A673 (cell line): ENCODE results near the gene SNAP47. TPM values are rescaled to one million over a fixed set of nuclear protein-coding genes. Genes with fewer than 3 reads are reported as not detected.

Experiments used
- BruUV-seq: library from RNA; stranded (reverse); fragments of 400-500 nt; replicated peaks from 2 replicates; lab custom pipeline; 2021; lab: Mats Ljungman, UMichigan
- CTCF ChIA-PET: fragments of 300-600 bp; sonication (Branson Sonifier 250); formaldehyde crosslinking; loops from one replicate; lab custom pipeline; 2022; ENCODE audit warnings: antibody characterized with exemption; lab: Charles Lee
- POLR2A ChIA-PET: fragments of 300-600 bp; sonication (Branson Sonifier 250); formaldehyde crosslinking; loops from one replicate; lab custom pipeline; 2022; ENCODE audit warnings: antibody characterized with exemption; ENCODE audit not compliant: low non-redundant PET; lab: Charles Lee
- DNase-seq: peaks from one replicate; pipeline ENCODE4 v3.0.0-alpha.2; 2015; ENCODE audit warnings: low spot score
- H3K27ac ChIP-seq: fragments of 200-600 bp; sonication (generic); 2 replicates; pipeline ENCODE4 v1.5.1; 2016; ENCODE audit warnings: mixed run types, low read depth, mild to moderate bottlenecking, mixed read lengths, antibody characterized with exemption, low read length; ENCODE audit not compliant: poor library complexity, severe bottlenecking
- H3K27me3 ChIP-seq: fragments of 200-600 bp; sonication (generic); replicated peaks from 2 replicates; pipeline ENCODE4 v1.6.1; 2017; ENCODE audit warnings: mixed run types, low read depth, mild to moderate bottlenecking, mixed read lengths, antibody characterized with exemption, low read length; ENCODE audit not compliant: insufficient read depth, poor library complexity
- H3K36me3 ChIP-seq: fragments of 200-600 bp; sonication (generic); 2 replicates; pipeline ENCODE4 v1.6.1; 2016; ENCODE audit warnings: mixed run types, mild to moderate bottlenecking, mixed read lengths, antibody characterized with exemption, low read length; ENCODE audit not compliant: insufficient read depth, poor library complexity, severe bottlenecking
- H3K4me1 ChIP-seq: fragments of 200-600 bp; sonication (generic); 2 replicates; pipeline ENCODE4 v1.6.1; 2017; ENCODE audit warnings: mixed run types, mild to moderate bottlenecking, mixed read lengths, antibody characterized with exemption, low read length; ENCODE audit not compliant: insufficient read depth, poor library complexity, severe bottlenecking
- H3K4me3 ChIP-seq: fragments of 200-600 bp; sonication (generic); 2 replicates; pipeline ENCODE4 v1.5.1; 2016; ENCODE audit warnings: low read depth, mixed run types, mild to moderate bottlenecking, mixed read lengths, low read length; ENCODE audit not compliant: poor library complexity, severe bottlenecking
- H3K9me3 ChIP-seq: fragments of 200-600 bp; sonication (generic); 2 replicates; pipeline ENCODE4 v1.6.1; 2016; ENCODE audit warnings: mixed run types, low read depth, mild to moderate bottlenecking, mixed read lengths, antibody characterized with exemption, low read length; ENCODE audit not compliant: poor library complexity, severe bottlenecking
- CTCF ChIP-seq: fragments of 300-800, 200-600 bp; sonication (generic); conservative IDR thresholded peaks from 2 replicates; pipeline ENCODE4 v1.5.1; 2017; ENCODE audit warnings: low read depth, mild to moderate bottlenecking, antibody characterized with exemption, low read length, moderate library complexity, mixed read lengths
- EZH2 ChIP-seq: fragments of 200-600 bp; sonication (generic); IDR thresholded peaks from 2 replicates; pipeline ENCODE4 v1.6.1; 2017; ENCODE audit warnings: borderline replicate concordance, low read depth, mild to moderate bottlenecking, mixed read lengths, antibody characterized with exemption, low read length; ENCODE audit not compliant: poor library complexity, severe bottlenecking
- intact Hi-C: fragments of 100-400 bp; cut with micrococcal nuclease; formaldehyde crosslinking; loops from one replicate; pipeline ENCODE4 v1.10.0; 2022; ENCODE audit not compliant: unreplicated experiment
- total RNA-seq: library from RNA; stranded (reverse); gene quantifications from 2 replicates; pipeline ENCODE4 v1.2.3, GENCODE V29; 2021

Gene SNAP47
- total RNA-seq, 1 experiment from 2014 or later = 36.4 TPM

GRCh38 chr1:227813962-227814361, 78.7 kb downstream of the SNAP47 start:
- H3K27ac ChIP-seq = no peak overlapping the region
- H3K4me3 ChIP-seq = no peak overlapping the region
- no peaks in the 10 kb centered on the region for H3K36me3 ChIP-seq
- no peak for DNase-seq
- CTCF ChIA-PET = no interaction called here
- intact Hi-C loops = no loop called here
- no TSS peak for BruUV-seq
- TF ChIP-seq EZH2 (no peak), CTCF (no peak)
- POLR2A ChIA-PET = no interaction called here
- no peaks in the 10 kb centered on the region for H3K9me3 ChIP-seq
- no peaks in the 10 kb centered on the region for H3K4me1 ChIP-seq
- H3K27me3 ChIP-seq = no peaks in the 10 kb centered on the region

GRCh38 chr1:227815468-227816409, 80.5 kb downstream of the SNAP47 start, which contains the start of gene PRSS38:
Gene PRSS38 (plus strand): TSS chr1:227815675. CDS start chr1:227815717, 42 bp downstream.
- Histone ChIP-seq H3K36me3 (no peaks in the 10 kb centered on the region), H3K27ac (no peak within 1 kb of the TSS), H3K4me1 (no peaks in the 10 kb centered on the region), H3K9me3 (no peaks in the 10 kb centered on the region), H3K27me3 (peaks cover 4% of the 10 kb centered on the region), H3K4me3 (no peak within 1 kb of the TSS)
- intact Hi-C loops = no loop called here
- no peak for TF ChIP-seq CTCF
- TF ChIP-seq EZH2 = no peak
- no TSS peak for BruUV-seq
- no peak for DNase-seq
- CTCF ChIA-PET = interaction anchor here (0.6 kb wide), 1 partner anchor 591 kb away, joined by 6 read pairs; the partner anchor contains the start of gene TRIM11
- POLR2A ChIA-PET = interaction anchor here (0.6 kb wide), 1 partner anchor 18 kb away, joined by 5 read pairs; no protein-coding TSS in a partner anchor

- DNase-seq = no peak
- Histone ChIP-seq H3K9me3 (no peaks in the 10 kb centered on the region), H3K27me3 (peaks cover 4% of the 10 kb centered on the region), H3K27ac (no peak overlapping the region), H3K36me3 (no peaks in the 10 kb centered on the region), H3K4me3 (no peak overlapping the region), H3K4me1 (no peaks in the 10 kb centered on the region)
- ChIA-PET CTCF (no interaction called here), POLR2A (no interaction called here)
- TF ChIP-seq EZH2 (no peak), CTCF (no peak)
- intact Hi-C loops = no loop called here
- BruUV-seq = no TSS peak
Observed at GRCh38 chr1:227816750-227817446, 81.7 kb downstream of the SNAP47 start.
